ENCODE data around the gene ACSL4.
A peak's percentile ranks its signal among the peaks of the same experiment; 100 is the strongest.
"Not testable (repeated sequence)": the region's sequence is repeated elsewhere in the genome, so short reads cannot be mapped to it uniquely, and the experiment has no call there.

The ACSL4 gene

DNA sequence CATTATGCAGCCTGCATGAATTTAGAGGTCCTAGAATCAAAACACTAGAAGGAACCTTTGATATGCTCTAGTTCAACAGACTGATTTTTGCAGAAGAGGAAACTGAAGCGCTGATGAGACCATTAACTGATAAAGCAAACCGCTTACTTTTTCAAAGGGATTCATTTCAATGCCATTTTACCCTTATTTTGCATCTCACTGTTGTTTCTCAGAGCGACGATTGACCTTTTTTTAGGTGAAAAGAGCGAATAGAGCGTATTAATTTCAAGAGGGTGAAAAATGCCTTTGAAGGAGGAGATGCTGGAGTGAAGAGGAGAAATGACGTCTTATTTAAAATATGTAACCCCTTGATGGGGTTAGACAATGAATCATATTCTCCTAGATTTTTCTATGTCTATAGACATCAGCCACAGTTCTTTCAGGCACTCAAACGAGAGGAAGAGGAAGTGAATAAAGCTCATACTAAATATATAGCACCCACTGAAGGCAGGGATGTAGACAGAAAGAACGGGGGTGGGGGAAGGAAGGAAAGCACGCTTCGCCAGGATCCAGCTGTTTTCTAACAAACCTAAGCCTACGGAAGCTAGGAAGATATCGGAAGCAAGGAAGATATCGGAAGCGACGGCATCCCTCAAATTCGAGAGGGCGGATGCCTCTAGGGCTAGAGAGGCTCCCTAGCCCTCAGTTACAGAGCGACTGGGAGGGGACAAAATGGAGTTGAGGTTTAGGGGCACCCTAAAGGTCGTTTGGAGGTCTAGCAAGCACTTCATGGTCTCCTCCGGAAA lies 848 bp downstream of the ACSL4 start:
- H3K9me3 ChIP-seq (ENCODE audit: control insufficient read depth, insufficient read depth, low read depth, low read length) = no peaks in the 10 kb centered on the region; the same call in 1 of the 2 replicates
- H3K36me3 ChIP-seq (ENCODE audit: control insufficient read depth, insufficient read depth, low read length) = peaks cover 8% of the 10 kb centered on the region; the same call in 1 of the 2 replicates
- peak overlapping the region; percentile 97 for H3K4me3 ChIP-seq (ENCODE audit: low read depth, low read length)
- H3K9ac ChIP-seq (ENCODE audit: low read length) = peak overlapping the region; percentile 91
- peak overlapping the region; percentile 62; the same call in 1 of the 2 replicates for H3K27ac ChIP-seq (ENCODE audit: low read depth, low read length)
- H3K27me3 ChIP-seq (ENCODE audit: control insufficient read depth, insufficient read depth, low read length) = peaks cover 21% of the 10 kb centered on the region; the same call in 1 of the 2 replicates
- H3K4me1 ChIP-seq (ENCODE audit: control insufficient read depth, insufficient read depth, low read length) = peaks cover 17% of the 10 kb centered on the region

DNA sequence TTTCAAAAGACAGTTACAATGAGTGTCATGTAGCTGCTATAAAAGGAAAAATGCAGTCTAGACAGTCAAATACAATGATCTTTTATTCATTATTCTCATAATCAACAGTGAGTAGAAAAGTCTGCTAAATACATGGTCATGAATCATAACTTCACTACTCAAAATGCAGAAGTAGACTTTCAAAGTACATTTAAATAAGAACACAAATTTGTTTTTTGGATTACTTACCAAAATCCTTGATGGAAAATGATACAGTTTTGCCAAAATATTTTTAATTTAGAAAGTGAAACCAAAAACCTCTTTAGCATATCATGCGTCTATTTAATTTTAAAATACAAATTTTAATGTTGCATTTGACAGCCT lies 4.9 kb downstream of the ACSL4 start:
- H3K4me1 ChIP-seq (ENCODE audit: control insufficient read depth, insufficient read depth, low read length) = peaks cover 12% of the 10 kb centered on the region
- peaks cover 4% of the 10 kb centered on the region; the same call in 1 of the 2 replicates for H3K27me3 ChIP-seq (ENCODE audit: control insufficient read depth, insufficient read depth, low read length)
- H3K36me3 ChIP-seq (ENCODE audit: control insufficient read depth, insufficient read depth, low read length) = peaks cover 8% of the 10 kb centered on the region; the same call in 1 of the 2 replicates
- H3K9ac ChIP-seq (ENCODE audit: low read length) = no peak overlapping the region
- H3K4me3 ChIP-seq (ENCODE audit: low read depth, low read length) = no peak overlapping the region
- no peaks in the 10 kb centered on the region; the same call in 1 of the 2 replicates for H3K9me3 ChIP-seq (ENCODE audit: control insufficient read depth, insufficient read depth, low read depth, low read length)
- H3K27ac ChIP-seq (ENCODE audit: low read depth, low read length) = no peak overlapping the region

DNA sequence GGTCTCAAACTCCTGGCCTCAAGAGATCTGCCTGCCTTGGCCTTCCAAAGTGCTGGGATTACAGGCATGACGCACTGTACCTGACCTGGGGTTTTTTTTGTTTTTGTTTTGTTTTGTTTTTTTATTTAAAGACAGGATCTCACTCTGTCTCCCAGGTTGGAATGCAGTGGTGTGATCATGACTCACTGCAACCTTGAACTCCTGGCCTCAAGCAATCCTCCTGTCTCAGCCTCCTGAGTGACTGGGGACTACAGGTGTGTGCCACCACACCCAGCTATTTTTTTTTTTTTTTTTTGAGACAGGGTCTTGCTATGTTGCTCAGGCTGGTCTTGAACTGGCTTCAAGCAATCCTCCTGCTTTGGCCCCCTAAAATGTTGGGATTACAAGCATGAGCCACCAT lies 8.1 kb downstream of the ACSL4 start:
- not testable (repeated sequence) for H3K9ac ChIP-seq (ENCODE audit: low read length); H3K27me3 ChIP-seq (ENCODE audit: control insufficient read depth, insufficient read depth, low read length); H3K9me3 ChIP-seq (ENCODE audit: control insufficient read depth, insufficient read depth, low read depth, low read length); H3K36me3 ChIP-seq (ENCODE audit: control insufficient read depth, insufficient read depth, low read length); H3K27ac ChIP-seq (ENCODE audit: low read depth, low read length); H3K4me3 ChIP-seq (ENCODE audit: low read depth, low read length)
- peaks cover 26% of the 10 kb centered on the region for H3K4me1 ChIP-seq (ENCODE audit: control insufficient read depth, insufficient read depth, low read length)

DNA sequence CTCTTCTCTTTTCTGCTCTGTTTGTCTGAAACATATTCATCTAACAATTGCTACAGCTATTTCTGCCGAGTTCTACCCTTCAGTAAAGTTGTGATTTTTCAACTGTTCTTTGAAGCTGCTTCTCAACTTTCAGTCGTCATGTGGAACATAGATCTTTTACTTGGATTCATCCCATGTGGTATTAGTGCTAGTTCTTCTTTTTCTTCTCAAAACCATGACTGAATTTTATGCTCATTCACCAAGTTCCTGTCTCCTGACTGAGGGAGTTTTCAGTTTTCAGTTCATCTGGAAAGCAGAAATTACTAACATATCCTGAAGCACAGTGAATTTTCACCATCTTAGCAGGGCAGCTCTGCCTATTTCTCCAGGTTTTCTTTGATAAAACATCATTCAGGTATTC lies 12.1 kb downstream of the ACSL4 start:
- H3K27me3 ChIP-seq (ENCODE audit: control insufficient read depth, insufficient read depth, low read length) = no peaks in the 10 kb centered on the region; the same call in 1 of the 2 replicates
- no peak overlapping the region for H3K9ac ChIP-seq (ENCODE audit: low read length)
- H3K27ac ChIP-seq (ENCODE audit: low read depth, low read length) = no peak overlapping the region
- no peaks in the 10 kb centered on the region for H3K9me3 ChIP-seq (ENCODE audit: control insufficient read depth, insufficient read depth, low read depth, low read length)
- H3K4me1 ChIP-seq (ENCODE audit: control insufficient read depth, insufficient read depth, low read length) = peaks cover 21% of the 10 kb centered on the region
- no peaks in the 10 kb centered on the region for H3K36me3 ChIP-seq (ENCODE audit: control insufficient read depth, insufficient read depth, low read length)
- no peak overlapping the region for H3K4me3 ChIP-seq (ENCODE audit: low read depth, low read length)

DNA sequence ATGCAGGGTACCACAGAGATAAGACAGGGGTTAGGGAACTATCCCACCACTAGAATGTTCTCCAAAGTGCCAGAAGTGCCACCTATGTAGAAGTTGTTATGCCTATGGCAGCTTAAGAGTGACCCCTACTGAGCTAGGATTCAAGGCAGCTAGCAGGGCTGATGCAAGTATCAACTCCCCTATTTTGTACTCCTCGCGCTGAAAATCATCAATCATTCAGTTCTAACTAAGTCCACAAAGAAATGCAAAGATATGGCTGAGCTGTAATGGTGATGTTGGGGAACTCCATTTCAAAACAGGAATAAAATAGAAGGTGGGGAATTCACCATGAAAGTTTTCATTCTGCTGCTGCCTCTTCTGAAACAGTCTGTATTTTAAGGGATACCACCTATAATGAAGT lies 13.8 kb downstream of the ACSL4 start:
- H3K36me3 ChIP-seq (ENCODE audit: control insufficient read depth, insufficient read depth, low read length) = no peaks in the 10 kb centered on the region
- no peak overlapping the region for H3K27ac ChIP-seq (ENCODE audit: low read depth, low read length)
- H3K9ac ChIP-seq (ENCODE audit: low read length) = no peak overlapping the region
- no peak overlapping the region for H3K4me3 ChIP-seq (ENCODE audit: low read depth, low read length)
- no peaks in the 10 kb centered on the region for H3K9me3 ChIP-seq (ENCODE audit: control insufficient read depth, insufficient read depth, low read depth, low read length)
- peaks cover 21% of the 10 kb centered on the region for H3K4me1 ChIP-seq (ENCODE audit: control insufficient read depth, insufficient read depth, low read length)
- no peaks in the 10 kb centered on the region for H3K27me3 ChIP-seq (ENCODE audit: control insufficient read depth, insufficient read depth, low read length)

DNA sequence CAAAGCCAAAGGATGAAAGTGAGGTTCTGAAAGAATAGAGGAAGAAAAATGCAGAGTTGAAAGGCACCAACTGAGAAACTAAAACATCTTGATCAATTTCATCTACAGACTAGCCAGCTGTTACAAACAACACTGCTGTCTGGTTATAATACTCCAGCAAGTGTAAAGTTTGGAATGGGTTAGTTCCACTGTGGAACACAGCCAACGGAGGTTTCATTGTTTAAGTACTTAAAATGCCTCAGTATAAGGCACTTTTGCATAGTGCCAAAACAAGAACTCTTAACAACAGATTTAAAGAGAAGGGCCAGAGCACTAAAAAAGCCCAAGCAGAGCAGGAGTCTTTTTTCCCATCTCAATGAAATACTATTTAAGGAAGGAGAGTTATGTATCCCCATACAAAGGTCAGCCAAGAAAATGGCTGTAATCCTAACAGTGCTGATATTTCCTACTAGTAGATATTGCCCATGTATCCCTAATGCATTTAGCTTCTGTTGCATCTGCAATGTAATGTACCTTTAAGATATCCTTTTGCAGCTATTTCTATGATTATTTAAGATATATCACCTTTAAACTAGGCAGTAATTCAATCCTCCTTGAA lies 16.5 kb downstream of the ACSL4 start:
- Histone ChIP-seq H3K27me3 (ENCODE audit: control insufficient read depth, insufficient read depth, low read length) (no peaks in the 10 kb centered on the region), H3K9me3 (ENCODE audit: control insufficient read depth, insufficient read depth, low read depth, low read length) (no peaks in the 10 kb centered on the region), H3K4me1 (ENCODE audit: control insufficient read depth, insufficient read depth, low read length) (peaks cover 11% of the 10 kb centered on the region)

DNA sequence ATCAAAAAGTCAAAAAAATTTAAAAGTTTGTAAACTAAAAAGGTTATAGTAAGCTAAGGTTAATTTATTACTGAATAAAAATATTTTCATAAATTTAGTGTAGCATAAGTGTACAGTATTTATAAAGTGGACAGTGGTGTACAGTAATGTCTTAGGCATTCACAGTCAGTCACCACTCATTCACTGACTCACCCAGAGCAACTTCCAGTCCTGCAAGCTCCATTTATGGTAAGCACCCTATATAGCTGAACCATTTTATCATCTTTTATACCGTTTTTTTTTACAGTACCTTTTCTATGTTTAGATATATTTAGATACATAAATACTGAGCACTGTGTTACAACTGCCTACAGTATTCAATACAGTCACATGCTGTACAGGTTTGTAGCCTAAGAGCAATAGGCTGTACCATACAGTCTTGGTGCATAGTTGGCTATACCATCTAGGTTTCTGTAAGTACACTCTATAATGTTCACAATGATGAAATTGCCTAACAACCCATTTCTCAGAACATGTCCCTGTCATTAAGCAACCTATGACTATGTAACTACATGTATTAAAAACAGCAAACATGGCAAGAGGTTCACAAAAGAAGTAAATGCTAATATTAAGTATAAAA lies 18.6 kb downstream of the ACSL4 start:
- Histone ChIP-seq H3K9me3 (ENCODE audit: control insufficient read depth, insufficient read depth, low read depth, low read length) (no peaks in the 10 kb centered on the region), H3K4me3 (ENCODE audit: low read depth, low read length) (no peak overlapping the region), H3K27me3 (ENCODE audit: control insufficient read depth, insufficient read depth, low read length) (no peaks in the 10 kb centered on the region), H3K9ac (ENCODE audit: low read length) (no peak overlapping the region), H3K27ac (ENCODE audit: low read depth, low read length) (no peak overlapping the region), H3K36me3 (ENCODE audit: control insufficient read depth, insufficient read depth, low read length) (no peaks in the 10 kb centered on the region), H3K4me1 (ENCODE audit: control insufficient read depth, insufficient read depth, low read length) (peaks cover 8% of the 10 kb centered on the region)

More for the DNA sequence above, 16.5 kb downstream of the ACSL4 start:
- H3K4me3 ChIP-seq (ENCODE audit: low read depth, low read length) = no peak overlapping the region
- H3K36me3 ChIP-seq (ENCODE audit: control insufficient read depth, insufficient read depth, low read length) = no peaks in the 10 kb centered on the region
- no peak overlapping the region for H3K27ac ChIP-seq (ENCODE audit: low read depth, low read length)
- H3K9ac ChIP-seq (ENCODE audit: low read length) = no peak overlapping the region

DNA sequence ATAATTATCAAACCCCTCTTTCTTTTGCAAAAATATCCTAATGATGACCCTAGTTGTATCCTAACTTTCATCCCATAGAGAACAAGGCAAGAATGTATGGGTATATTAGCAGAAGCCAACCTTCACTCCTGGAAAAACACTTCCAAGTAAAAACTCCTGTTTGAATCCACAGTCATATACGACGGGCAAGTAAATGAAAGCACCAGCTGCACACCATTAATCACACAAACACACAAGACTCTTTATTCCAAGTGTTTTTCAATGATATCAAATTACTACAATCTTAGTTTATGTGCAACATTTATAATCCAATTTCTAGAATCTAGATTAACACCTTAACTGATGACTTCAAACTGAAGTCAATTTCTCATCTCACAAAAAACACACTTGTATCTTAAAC lies 22.9 kb downstream of the ACSL4 start:
- Histone ChIP-seq H3K9ac (ENCODE audit: low read length) (no peak overlapping the region), H3K27ac (ENCODE audit: low read depth, low read length) (no peak overlapping the region), H3K4me1 (ENCODE audit: control insufficient read depth, insufficient read depth, low read length) (peaks cover 6% of the 10 kb centered on the region), H3K27me3 (ENCODE audit: control insufficient read depth, insufficient read depth, low read length) (no peaks in the 10 kb centered on the region), H3K36me3 (ENCODE audit: control insufficient read depth, insufficient read depth, low read length) (no peaks in the 10 kb centered on the region), H3K9me3 (ENCODE audit: control insufficient read depth, insufficient read depth, low read depth, low read length) (no peaks in the 10 kb centered on the region), H3K4me3 (ENCODE audit: low read depth, low read length) (no peak overlapping the region)

DNA sequence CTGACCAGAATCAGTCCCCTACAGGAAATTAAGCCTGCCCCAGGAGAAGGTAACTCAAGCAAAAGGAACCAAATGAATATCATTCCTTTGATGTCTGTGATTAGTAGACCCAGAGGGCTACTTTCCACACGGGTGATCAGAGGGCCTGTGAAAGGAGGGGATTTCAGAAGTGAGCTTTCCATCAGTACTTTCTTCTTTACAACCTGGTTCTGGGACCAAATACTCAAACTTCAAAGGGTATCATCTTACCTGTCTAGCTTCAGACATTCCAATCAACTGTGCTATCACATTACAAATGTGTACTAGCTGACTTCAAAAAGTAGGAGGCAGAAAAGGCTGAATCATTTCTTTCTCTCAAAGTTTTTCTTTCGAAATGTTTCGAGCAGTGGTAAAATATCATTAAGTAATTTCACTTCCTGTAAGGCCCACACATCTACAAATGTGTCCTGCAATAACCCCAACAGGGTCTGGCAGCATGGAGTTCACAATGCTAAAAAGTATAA lies 23.9 kb downstream of the ACSL4 start:
- Histone ChIP-seq H3K36me3 (ENCODE audit: control insufficient read depth, insufficient read depth, low read length) (no peaks in the 10 kb centered on the region), H3K27ac (ENCODE audit: low read depth, low read length) (no peak overlapping the region), H3K9ac (ENCODE audit: low read length) (no peak overlapping the region), H3K9me3 (ENCODE audit: control insufficient read depth, insufficient read depth, low read depth, low read length) (no peaks in the 10 kb centered on the region), H3K4me3 (ENCODE audit: low read depth, low read length) (no peak overlapping the region), H3K4me1 (ENCODE audit: control insufficient read depth, insufficient read depth, low read length) (peaks cover 6% of the 10 kb centered on the region), H3K27me3 (ENCODE audit: control insufficient read depth, insufficient read depth, low read length) (no peaks in the 10 kb centered on the region)

DNA sequence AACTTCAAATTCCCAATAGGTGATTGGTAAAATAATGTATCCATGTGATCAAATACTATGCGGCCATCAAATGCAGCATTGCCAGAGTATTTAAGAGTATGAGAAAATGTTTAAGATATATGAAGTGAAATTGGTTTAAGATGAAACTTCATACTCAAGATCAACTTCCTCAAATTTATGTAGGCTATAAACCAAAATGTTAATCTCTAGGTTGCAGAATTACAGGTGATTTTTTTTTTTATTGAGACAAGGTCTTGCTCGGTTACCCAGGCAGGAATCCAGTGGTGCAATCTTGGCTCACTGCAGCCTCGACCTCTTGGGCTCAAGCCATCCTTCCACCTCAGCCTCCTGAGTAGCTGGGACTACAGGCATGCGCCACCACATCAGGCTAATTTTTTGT lies 25.3 kb downstream of the ACSL4 start:
- no peaks in the 10 kb centered on the region for H3K27me3 ChIP-seq (ENCODE audit: control insufficient read depth, insufficient read depth, low read length)
- peaks cover 6% of the 10 kb centered on the region for H3K4me1 ChIP-seq (ENCODE audit: control insufficient read depth, insufficient read depth, low read length)
- no peaks in the 10 kb centered on the region for H3K9me3 ChIP-seq (ENCODE audit: control insufficient read depth, insufficient read depth, low read depth, low read length)
- no peak overlapping the region for H3K9ac ChIP-seq (ENCODE audit: low read length)
- no peak overlapping the region for H3K4me3 ChIP-seq (ENCODE audit: low read depth, low read length)
- no peaks in the 10 kb centered on the region for H3K36me3 ChIP-seq (ENCODE audit: control insufficient read depth, insufficient read depth, low read length)
- no peak overlapping the region for H3K27ac ChIP-seq (ENCODE audit: low read depth, low read length)

DNA sequence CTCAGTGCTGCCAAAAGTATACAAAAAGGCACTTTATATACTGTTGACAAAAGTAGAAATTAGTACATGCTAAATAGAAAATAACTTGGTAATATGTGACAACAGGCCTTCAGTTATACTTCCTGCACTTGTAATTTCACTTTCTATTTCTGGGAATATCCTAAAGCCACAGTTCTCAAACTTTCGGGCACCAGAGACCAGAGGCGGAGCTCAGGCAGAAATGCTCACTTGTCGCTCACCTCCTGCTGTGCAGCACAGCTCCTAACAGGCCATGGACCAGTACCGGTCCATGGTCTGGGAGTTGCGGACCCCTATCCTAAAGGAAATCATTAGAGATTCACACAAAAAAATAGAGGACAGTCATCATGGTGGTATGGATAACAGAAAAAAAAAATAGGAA lies 25.7 kb downstream of the ACSL4 start:
- Histone ChIP-seq H3K9ac (ENCODE audit: low read length) (no peak overlapping the region), H3K27ac (ENCODE audit: low read depth, low read length) (no peak overlapping the region), H3K4me1 (ENCODE audit: control insufficient read depth, insufficient read depth, low read length) (peaks cover 6% of the 10 kb centered on the region), H3K9me3 (ENCODE audit: control insufficient read depth, insufficient read depth, low read depth, low read length) (no peaks in the 10 kb centered on the region), H3K4me3 (ENCODE audit: low read depth, low read length) (no peak overlapping the region), H3K27me3 (ENCODE audit: control insufficient read depth, insufficient read depth, low read length) (no peaks in the 10 kb centered on the region), H3K36me3 (ENCODE audit: control insufficient read depth, insufficient read depth, low read length) (no peaks in the 10 kb centered on the region)
